H1 (cell line): ENCODE data around the gene SLC46A3. TPM values are rescaled to one million over a fixed set of nuclear protein-coding genes. Genes with fewer than 3 reads are reported as not detected.

Experiments used
- polyA plus RNA-seq, 7 experiments: library from polyadenylated mRNA; depleted of rRNA in 3 of 7; stranded (reverse) in 5 of 7; unstranded in 2 of 7; fragments of >200 nt in 5 of 7; fragments of 200-250 nt in 2 of 7; gene quantifications; 1 replicate in 5 of 7; 2 replicates in 1 of 7; 4 replicates in 1 of 7; pipeline versions ENCODE4 v1.2.1 to v1.2.3, GENCODE V29; 2011 to 2013; ENCODE audit warnings: missing spikeins in 2 of 7, mixed read lengths in 2 of 7
- total RNA-seq: library from RNA; stranded (reverse); fragmentation: NEBNext Ultra II Directional; extraction: Animal tissue kit (Norgen Biotek cat#: 25700); gene quantifications from 2 replicates; pipeline ENCODE4 v1.2.1, GENCODE V29; 2021
- TF ChIP-seq, protein P1 (sequence below): fragments of 300-600 bp; sonication (generic); IDR thresholded peaks from 2 replicates; pipeline ENCODE4 v1.7.1; 2012; ENCODE audit warnings: low read length, moderate library complexity, mild to moderate bottlenecking, inconsistent platforms; ENCODE audit not compliant: insufficient replicate concordance

The SLC46A3 gene
- total and polyA plus RNA-seq, 2 of the 8 experiments (the other 6 are each of a cell fraction or from before 2014, with no cell fraction given), result 0.39 to 0.67 TPM

DNA sequence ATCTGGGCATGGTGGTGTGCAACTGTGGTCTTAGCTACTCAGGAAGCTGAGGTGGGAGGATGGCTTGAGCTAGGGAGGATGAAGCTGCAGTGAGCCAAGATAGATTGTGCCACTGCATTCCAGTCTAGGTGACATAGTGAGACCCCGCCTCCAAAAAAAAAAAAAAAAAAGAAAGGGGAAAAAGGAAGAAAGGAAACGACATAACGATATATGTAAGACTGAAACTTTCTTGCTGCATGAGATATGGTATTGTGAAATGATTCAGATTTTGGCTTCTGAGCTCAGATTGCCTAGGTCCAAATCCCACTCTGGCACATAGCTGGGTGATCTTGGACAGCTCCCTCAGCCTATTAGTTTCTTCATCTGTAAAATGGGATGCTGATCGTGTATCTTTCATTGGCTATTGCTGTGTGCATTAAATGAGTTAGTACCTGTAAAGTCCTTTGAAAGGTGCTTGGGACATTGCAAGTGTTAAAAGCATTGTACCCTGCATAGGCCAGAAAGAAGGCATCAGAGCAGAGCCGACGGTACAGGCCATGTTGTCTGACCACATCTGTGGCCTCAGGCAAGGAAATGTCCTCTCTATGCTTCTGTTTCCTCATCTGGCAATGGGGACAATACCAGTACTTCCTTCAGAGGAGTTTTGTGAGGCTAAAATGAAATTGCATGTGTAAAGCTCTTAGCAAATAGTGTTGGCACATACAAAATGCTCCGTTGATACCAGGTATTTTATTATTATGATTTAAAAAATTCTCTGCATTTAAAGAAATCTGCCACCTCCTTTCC lies 32.6 kb upstream of the SLC46A3 start (continued):
- TF ChIP-seq, protein P1, sequence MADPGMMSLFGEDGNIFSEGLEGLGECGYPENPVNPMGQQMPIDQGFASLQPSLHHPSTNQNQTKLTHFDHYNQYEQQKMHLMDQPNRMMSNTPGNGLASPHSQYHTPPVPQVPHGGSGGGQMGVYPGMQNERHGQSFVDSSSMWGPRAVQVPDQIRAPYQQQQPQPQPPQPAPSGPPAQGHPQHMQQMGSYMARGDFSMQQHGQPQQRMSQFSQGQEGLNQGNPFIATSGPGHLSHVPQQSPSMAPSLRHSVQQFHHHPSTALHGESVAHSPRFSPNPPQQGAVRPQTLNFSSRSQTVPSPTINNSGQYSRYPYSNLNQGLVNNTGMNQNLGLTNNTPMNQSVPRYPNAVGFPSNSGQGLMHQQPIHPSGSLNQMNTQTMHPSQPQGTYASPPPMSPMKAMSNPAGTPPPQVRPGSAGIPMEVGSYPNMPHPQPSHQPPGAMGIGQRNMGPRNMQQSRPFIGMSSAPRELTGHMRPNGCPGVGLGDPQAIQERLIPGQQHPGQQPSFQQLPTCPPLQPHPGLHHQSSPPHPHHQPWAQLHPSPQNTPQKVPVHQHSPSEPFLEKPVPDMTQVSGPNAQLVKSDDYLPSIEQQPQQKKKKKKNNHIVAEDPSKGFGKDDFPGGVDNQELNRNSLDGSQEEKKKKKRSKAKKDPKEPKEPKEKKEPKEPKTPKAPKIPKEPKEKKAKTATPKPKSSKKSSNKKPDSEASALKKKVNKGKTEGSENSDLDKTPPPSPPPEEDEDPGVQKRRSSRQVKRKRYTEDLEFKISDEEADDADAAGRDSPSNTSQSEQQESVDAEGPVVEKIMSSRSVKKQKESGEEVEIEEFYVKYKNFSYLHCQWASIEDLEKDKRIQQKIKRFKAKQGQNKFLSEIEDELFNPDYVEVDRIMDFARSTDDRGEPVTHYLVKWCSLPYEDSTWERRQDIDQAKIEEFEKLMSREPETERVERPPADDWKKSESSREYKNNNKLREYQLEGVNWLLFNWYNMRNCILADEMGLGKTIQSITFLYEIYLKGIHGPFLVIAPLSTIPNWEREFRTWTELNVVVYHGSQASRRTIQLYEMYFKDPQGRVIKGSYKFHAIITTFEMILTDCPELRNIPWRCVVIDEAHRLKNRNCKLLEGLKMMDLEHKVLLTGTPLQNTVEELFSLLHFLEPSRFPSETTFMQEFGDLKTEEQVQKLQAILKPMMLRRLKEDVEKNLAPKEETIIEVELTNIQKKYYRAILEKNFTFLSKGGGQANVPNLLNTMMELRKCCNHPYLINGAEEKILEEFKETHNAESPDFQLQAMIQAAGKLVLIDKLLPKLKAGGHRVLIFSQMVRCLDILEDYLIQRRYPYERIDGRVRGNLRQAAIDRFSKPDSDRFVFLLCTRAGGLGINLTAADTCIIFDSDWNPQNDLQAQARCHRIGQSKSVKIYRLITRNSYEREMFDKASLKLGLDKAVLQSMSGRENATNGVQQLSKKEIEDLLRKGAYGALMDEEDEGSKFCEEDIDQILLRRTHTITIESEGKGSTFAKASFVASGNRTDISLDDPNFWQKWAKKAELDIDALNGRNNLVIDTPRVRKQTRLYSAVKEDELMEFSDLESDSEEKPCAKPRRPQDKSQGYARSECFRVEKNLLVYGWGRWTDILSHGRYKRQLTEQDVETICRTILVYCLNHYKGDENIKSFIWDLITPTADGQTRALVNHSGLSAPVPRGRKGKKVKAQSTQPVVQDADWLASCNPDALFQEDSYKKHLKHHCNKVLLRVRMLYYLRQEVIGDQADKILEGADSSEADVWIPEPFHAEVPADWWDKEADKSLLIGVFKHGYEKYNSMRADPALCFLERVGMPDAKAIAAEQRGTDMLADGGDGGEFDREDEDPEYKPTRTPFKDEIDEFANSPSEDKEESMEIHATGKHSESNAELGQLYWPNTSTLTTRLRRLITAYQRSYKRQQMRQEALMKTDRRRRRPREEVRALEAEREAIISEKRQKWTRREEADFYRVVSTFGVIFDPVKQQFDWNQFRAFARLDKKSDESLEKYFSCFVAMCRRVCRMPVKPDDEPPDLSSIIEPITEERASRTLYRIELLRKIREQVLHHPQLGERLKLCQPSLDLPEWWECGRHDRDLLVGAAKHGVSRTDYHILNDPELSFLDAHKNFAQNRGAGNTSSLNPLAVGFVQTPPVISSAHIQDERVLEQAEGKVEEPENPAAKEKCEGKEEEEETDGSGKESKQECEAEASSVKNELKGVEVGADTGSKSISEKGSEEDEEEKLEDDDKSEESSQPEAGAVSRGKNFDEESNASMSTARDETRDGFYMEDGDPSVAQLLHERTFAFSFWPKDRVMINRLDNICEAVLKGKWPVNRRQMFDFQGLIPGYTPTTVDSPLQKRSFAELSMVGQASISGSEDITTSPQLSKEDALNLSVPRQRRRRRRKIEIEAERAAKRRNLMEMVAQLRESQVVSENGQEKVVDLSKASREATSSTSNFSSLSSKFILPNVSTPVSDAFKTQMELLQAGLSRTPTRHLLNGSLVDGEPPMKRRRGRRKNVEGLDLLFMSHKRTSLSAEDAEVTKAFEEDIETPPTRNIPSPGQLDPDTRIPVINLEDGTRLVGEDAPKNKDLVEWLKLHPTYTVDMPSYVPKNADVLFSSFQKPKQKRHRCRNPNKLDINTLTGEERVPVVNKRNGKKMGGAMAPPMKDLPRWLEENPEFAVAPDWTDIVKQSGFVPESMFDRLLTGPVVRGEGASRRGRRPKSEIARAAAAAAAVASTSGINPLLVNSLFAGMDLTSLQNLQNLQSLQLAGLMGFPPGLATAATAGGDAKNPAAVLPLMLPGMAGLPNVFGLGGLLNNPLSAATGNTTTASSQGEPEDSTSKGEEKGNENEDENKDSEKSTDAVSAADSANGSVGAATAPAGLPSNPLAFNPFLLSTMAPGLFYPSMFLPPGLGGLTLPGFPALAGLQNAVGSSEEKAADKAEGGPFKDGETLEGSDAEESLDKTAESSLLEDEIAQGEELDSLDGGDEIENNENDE, result no peak
